ENCODE data around the gene PPIL6. TPM values are rescaled to one million over a fixed set of nuclear protein-coding genes. Genes with fewer than 3 reads are reported as not detected.

PPIL6 gene
- total RNA-seq, 4 donors from 2014 or later = 0.35 to 6.1 (median 2.8) TPM

- no peaks in the 10 kb centered on the region for H3K9me3 ChIP-seq
- no peak for DNase-seq
- 86 to 89% methylated on average over 4 to 5 of the region's 5 CpGs for WGBS, 2 donors
- intact Hi-C loops (cut with DNase I) = no loop called here
- H3K36me3 ChIP-seq = no peaks in the 10 kb centered on the region
- peaks cover 1 to 21% (median 7%) of the 10 kb centered on the region in 3 donors for H3K4me1 ChIP-seq
- H3K4me3 ChIP-seq = no peak overlapping the region
- H3K27me3 ChIP-seq = no peaks in the 10 kb centered on the region
- TF ChIP-seq POLR2A (IDR thresholded peaks at IDR 0.05) = no peak
- TF ChIP-seq CTCF (IDR thresholded peaks at IDR 0.05) = no peak
- no peak overlapping the region for H3K27ac ChIP-seq
Measured at GRCh38 chr6:109436041-109436440, 4.4 kb downstream of the PPIL6 start.

GRCh38 chr6:109434456-109434855 lies 6.0 kb downstream of the PPIL6 start:
- H3K4me3 ChIP-seq = no peak overlapping the region
- H3K27me3 ChIP-seq = no peaks in the 10 kb centered on the region
- H3K9me3 ChIP-seq = no peaks in the 10 kb centered on the region
- TF ChIP-seq POLR2A (IDR thresholded peaks at IDR 0.05) = no peak
- no peak for TF ChIP-seq CTCF (IDR thresholded peaks at IDR 0.05)
- no peaks in the 10 kb centered on the region for H3K36me3 ChIP-seq
- no peak for DNase-seq
- 45 to 66% methylated on average over 2 of the region's 2 CpGs for WGBS, 2 donors
- no peak overlapping the region for H3K27ac ChIP-seq
- intact Hi-C loops (cut with DNase I) = no loop called here
- H3K4me1 ChIP-seq = peaks cover 0 to 13% (median 4%) of the 10 kb centered on the region in 3 donors

GRCh38 chr6:109429496-109429895 lies 10.9 kb downstream of the PPIL6 start:
- intact Hi-C loops (cut with DNase I) = no loop called here
- 95 to 97% methylated on average over 3 of the region's 3 CpGs for WGBS, 2 donors
- H3K27ac ChIP-seq = no peak overlapping the region
- no peak for DNase-seq
- no peak overlapping the region for H3K4me3 ChIP-seq
- H3K36me3 ChIP-seq = no peaks in the 10 kb centered on the region
- peaks cover 0 to 13% (median 0%) of the 10 kb centered on the region in 3 donors for H3K4me1 ChIP-seq
- no peak for TF ChIP-seq CTCF (IDR thresholded peaks at IDR 0.05)
- TF ChIP-seq POLR2A (IDR thresholded peaks at IDR 0.05) = no peak
- no peaks in the 10 kb centered on the region for H3K27me3 ChIP-seq
- no peaks in the 10 kb centered on the region for H3K9me3 ChIP-seq

GRCh38 chr6:109428889-109429477 lies 11.4 kb downstream of the PPIL6 start:
- TF ChIP-seq POLR2A (IDR thresholded peaks at IDR 0.05) (no peak), CTCF (IDR thresholded peaks at IDR 0.05) (no peak)
- DNase-seq = no peak
- no peak overlapping the region for H3K27ac ChIP-seq
- intact Hi-C loops (cut with DNase I) = no loop called here
- peaks cover 0 to 13% (median 0%) of the 10 kb centered on the region in 3 donors for H3K4me1 ChIP-seq
- no peak overlapping the region for H3K4me3 ChIP-seq
- 32 to 53% methylated on average over 7 of the region's 7 CpGs for WGBS, 2 donors
- no peaks in the 10 kb centered on the region for H3K27me3 ChIP-seq
- H3K9me3 ChIP-seq = no peaks in the 10 kb centered on the region
- H3K36me3 ChIP-seq = no peaks in the 10 kb centered on the region

- Histone ChIP-seq H3K9me3 (no peaks in the 10 kb centered on the region), H3K36me3 (no peaks in the 10 kb centered on the region), H3K27me3 (no peaks in the 10 kb centered on the region), H3K4me1 (peaks cover 0 to 18% (median 0%) of the 10 kb centered on the region in 3 donors), H3K27ac (no peak overlapping the region), H3K4me3 (no peak overlapping the region)
- WGBS, 2 donors = 87 to 90% methylated on average over 2 of the region's 2 CpGs
- intact Hi-C loops (cut with DNase I) = no loop called here
- TF ChIP-seq CTCF (IDR thresholded peaks at IDR 0.05) (no peak), POLR2A (IDR thresholded peaks at IDR 0.05) (no peak)
- DNase-seq = no peak
Measured at GRCh38 chr6:109424946-109425345, 15.5 kb downstream of the PPIL6 start.
